ENCODE results near the gene KLHL26. TPM values are rescaled to one million over a fixed set of nuclear protein-coding genes. Genes with fewer than 3 reads are reported as not detected.

The KLHL26 gene
- total and polyA plus RNA-seq, 5 donors from 2014 or later, result 1.8 to 16.7 (median 3.2) TPM

DNA sequence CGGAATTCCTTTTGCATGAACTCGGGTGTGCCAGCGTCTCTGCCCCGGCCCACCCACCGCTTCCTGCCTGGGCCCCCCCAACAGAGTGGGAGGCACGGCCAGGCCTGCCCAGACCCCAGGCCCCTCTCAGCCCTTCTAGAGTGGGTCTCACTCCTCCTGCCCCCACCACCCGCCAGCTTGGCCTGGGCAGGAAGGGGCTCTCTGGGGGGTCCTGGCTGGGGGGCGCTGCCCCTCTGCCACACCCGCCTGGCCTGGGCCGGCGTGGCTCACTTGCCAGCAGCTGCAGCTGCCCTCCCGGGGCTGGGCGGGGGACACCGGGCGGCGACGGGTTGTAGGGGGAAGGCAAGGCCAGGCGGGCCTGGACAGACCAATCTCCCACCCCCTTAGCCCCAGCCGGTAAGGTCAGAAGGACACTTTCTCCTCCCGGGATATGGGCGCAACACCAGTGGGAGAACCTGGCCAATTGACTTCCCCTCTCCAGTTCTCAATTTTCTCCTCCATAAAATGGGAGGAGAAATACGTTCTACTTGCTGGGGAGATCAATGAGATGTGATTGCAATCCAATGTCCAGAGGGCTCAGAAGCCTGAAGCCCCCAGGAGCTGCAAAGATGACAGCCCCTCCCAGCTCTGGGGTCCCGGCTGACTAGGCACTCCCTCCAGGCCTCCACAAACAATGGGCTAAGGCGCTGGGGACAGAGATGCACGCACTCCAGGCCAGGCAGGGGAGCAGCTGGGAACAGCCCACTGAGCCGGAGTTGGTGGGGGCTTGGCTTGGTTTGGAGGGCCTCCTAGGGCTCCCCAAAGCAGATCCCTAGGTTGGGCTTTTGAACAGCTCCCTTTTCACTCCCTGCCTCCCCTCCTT is 32.6 kb upstream of the KLHL26 start:
- H3K36me3 ChIP-seq (ENCODE audit: control insufficient read depth, insufficient read depth, low read length), result no peaks in the 10 kb centered on the region
- no peak overlapping the region for H3K4me3 Mint-ChIP-seq
- H3K4me1 ChIP-seq (ENCODE audit: control insufficient read depth, insufficient read depth, low read length, poor library complexity, severe bottlenecking), result peaks cover 6% of the 10 kb centered on the region
- H3K27me3 Mint-ChIP-seq, result peaks cover 59% of the 10 kb centered on the region
- no peak for ATAC-seq (ENCODE audit: low read depth in 2 of 2)
- peaks cover 4% of the 10 kb centered on the region for H3K36me3 Mint-ChIP-seq
- H3K27ac Mint-ChIP-seq, result no peak overlapping the region
- DNase-seq, result no peak
- H3K27me3 ChIP-seq (ENCODE audit: control insufficient read depth, insufficient read depth, low read length), result peaks cover 19% of the 10 kb centered on the region
- no peak overlapping the region for H3K27ac ChIP-seq (ENCODE audit: insufficient read depth, low read length, poor library complexity, severe bottlenecking)
- no peaks in the 10 kb centered on the region for H3K9me3 ChIP-seq (ENCODE audit: control insufficient read depth in 2 of 2, low read length in 2 of 2)
- H3K4me1 Mint-ChIP-seq, result peaks cover 0 to 17% (median 7%) of the 10 kb centered on the region in 4 donors
- no peak overlapping the region for H3K4me3 ChIP-seq (ENCODE audit: low read depth, low read length)
- peaks cover 0 to 2% (median 0%) of the 10 kb centered on the region in 7 donors for H3K9me3 Mint-ChIP-seq

DNA sequence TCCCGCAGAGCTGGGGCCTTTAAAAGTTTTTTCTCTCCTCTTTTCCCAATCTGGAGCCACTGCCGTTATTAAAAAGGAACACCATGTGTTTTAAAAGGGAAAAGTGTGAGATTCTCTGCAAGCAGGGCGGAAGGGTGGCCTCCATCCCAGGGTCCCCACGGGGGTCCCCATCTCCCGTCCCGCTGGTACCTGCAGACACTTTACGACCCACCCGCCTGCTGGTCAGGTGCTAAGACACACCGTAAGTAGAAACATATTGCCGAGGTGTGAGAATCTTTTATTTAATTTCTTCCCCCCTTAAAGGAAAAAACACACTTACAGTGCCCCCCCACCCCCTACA is 32.0 kb upstream of the KLHL26 start:
- Mint-ChIP-seq H3K4me3 (no peak overlapping the region), H3K4me1 (peaks cover 0 to 17% (median 7%) of the 10 kb centered on the region in 4 donors), H3K36me3 (peaks cover 6% of the 10 kb centered on the region), H3K27me3 (peaks cover 60% of the 10 kb centered on the region), H3K27ac (no peak overlapping the region), H3K9me3 (peaks cover 0 to 2% (median 0%) of the 10 kb centered on the region in 7 donors)
- H3K9me3 ChIP-seq (ENCODE audit: control insufficient read depth in 2 of 2, low read length in 2 of 2), result no peaks in the 10 kb centered on the region
- peaks cover 6% of the 10 kb centered on the region for H3K4me1 ChIP-seq (ENCODE audit: control insufficient read depth, insufficient read depth, low read length, poor library complexity, severe bottlenecking)
- no peak overlapping the region for H3K27ac ChIP-seq (ENCODE audit: insufficient read depth, low read length, poor library complexity, severe bottlenecking)
- H3K4me3 ChIP-seq (ENCODE audit: low read depth, low read length), result no peak overlapping the region
- ATAC-seq (ENCODE audit: low read depth in 2 of 2) (no peak), DNase-seq (no peak)
- no peaks in the 10 kb centered on the region for H3K36me3 ChIP-seq (ENCODE audit: control insufficient read depth, insufficient read depth, low read length)
- H3K27me3 ChIP-seq (ENCODE audit: control insufficient read depth, insufficient read depth, low read length), result peaks cover 24% of the 10 kb centered on the region

DNA sequence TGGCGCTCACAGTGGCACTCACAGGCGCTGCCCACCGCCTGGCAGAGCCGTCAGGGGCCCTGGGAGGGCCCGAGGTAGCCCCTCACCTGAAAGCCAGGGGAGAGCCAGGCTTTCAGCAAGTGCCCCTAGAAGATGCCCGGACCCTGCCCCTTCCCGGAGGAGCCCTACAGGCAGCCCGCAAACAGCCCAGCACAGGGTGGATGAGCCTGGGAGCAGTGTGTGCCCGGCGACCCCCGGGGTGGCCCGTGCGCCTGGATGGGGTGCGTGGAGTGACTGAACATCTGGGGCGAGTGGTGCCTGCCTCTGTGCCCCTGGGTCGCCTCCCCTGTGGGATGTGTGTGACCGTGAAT is 31.7 kb upstream of the KLHL26 start:
- ATAC-seq (ENCODE audit: low read depth in 2 of 2), result no peak
- peaks cover 0 to 17% (median 7%) of the 10 kb centered on the region in 4 donors for H3K4me1 Mint-ChIP-seq
- H3K27ac Mint-ChIP-seq, result no peak overlapping the region
- no peaks in the 10 kb centered on the region for H3K36me3 ChIP-seq (ENCODE audit: control insufficient read depth, insufficient read depth, low read length)
- peaks cover 26% of the 10 kb centered on the region for H3K27me3 ChIP-seq (ENCODE audit: control insufficient read depth, insufficient read depth, low read length)
- peaks cover 60% of the 10 kb centered on the region for H3K27me3 Mint-ChIP-seq
- H3K4me3 Mint-ChIP-seq, result peak overlapping the region in 2 of 4 donors; percentile 52 to 55
- H3K36me3 Mint-ChIP-seq, result peaks cover 6% of the 10 kb centered on the region
- peaks cover 6% of the 10 kb centered on the region for H3K4me1 ChIP-seq (ENCODE audit: control insufficient read depth, insufficient read depth, low read length, poor library complexity, severe bottlenecking)
- no peak overlapping the region for H3K4me3 ChIP-seq (ENCODE audit: low read depth, low read length)
- H3K9me3 ChIP-seq (ENCODE audit: control insufficient read depth in 2 of 2, low read length in 2 of 2), result no peaks in the 10 kb centered on the region
- no peak overlapping the region for H3K27ac ChIP-seq (ENCODE audit: insufficient read depth, low read length, poor library complexity, severe bottlenecking)
- peaks cover 0 to 2% (median 0%) of the 10 kb centered on the region in 7 donors for H3K9me3 Mint-ChIP-seq
- DNase-seq, result no peak

DNA sequence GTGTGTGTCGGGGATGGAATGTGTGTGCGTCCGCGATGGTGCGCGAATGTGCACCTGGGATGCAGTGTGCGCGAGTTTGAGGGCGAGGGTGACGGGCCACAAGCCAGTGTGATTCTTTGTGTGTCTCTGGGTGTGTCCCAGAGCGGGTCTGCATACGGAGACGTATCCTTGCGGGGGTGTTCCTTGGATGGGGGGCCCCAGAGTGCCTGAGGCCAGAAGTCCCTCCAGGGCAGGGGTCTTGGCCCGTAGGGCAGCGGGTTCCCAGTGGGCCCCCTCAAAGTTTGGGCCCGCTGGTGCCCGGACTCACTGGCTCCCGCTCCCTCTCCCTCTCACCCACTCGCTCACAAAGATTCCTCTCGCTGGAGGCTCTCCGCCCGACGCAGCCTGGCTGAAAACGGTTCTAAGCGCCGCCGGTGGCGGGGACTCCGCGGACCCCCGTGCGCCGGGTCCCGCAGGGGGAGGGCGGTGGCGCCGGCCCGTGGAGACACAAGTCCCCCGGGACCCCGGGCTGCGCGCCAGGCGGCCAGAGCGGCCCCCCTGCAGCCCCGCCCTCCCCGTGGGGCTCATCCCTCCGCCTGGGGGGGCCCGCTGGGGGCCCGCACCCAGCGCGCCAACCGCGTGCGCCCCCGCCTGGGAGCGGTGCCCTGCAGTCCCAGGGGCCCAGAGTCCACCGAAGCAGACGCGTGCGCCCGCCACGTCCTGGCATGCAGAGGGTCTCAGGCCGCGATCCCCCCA is 31.1 kb upstream of the KLHL26 start:
- Mint-ChIP-seq H3K36me3 (peaks cover 6% of the 10 kb centered on the region), H3K4me1 (peaks cover 0 to 17% (median 7%) of the 10 kb centered on the region in 4 donors), H3K27ac (peak overlapping the region in 1 of 3 donors; percentile 38), H3K9me3 (peaks cover 0 to 2% (median 0%) of the 10 kb centered on the region in 7 donors), H3K27me3 (peaks cover 57% of the 10 kb centered on the region), H3K4me3 (peak overlapping the region in 2 of 4 donors; percentile 52 to 55)
- H3K4me3 ChIP-seq (ENCODE audit: low read depth, low read length), result no peak overlapping the region
- no peak for ATAC-seq (ENCODE audit: low read depth in 2 of 2)
- no peaks in the 10 kb centered on the region for H3K36me3 ChIP-seq (ENCODE audit: control insufficient read depth, insufficient read depth, low read length)
- no peak for DNase-seq
- no peaks in the 10 kb centered on the region for H3K9me3 ChIP-seq (ENCODE audit: control insufficient read depth in 2 of 2, low read length in 2 of 2)
- H3K27me3 ChIP-seq (ENCODE audit: control insufficient read depth, insufficient read depth, low read length), result peaks cover 28% of the 10 kb centered on the region
- H3K4me1 ChIP-seq (ENCODE audit: control insufficient read depth, insufficient read depth, low read length, poor library complexity, severe bottlenecking), result peaks cover 9% of the 10 kb centered on the region
- H3K27ac ChIP-seq (ENCODE audit: insufficient read depth, low read length, poor library complexity, severe bottlenecking), result no peak overlapping the region

DNA sequence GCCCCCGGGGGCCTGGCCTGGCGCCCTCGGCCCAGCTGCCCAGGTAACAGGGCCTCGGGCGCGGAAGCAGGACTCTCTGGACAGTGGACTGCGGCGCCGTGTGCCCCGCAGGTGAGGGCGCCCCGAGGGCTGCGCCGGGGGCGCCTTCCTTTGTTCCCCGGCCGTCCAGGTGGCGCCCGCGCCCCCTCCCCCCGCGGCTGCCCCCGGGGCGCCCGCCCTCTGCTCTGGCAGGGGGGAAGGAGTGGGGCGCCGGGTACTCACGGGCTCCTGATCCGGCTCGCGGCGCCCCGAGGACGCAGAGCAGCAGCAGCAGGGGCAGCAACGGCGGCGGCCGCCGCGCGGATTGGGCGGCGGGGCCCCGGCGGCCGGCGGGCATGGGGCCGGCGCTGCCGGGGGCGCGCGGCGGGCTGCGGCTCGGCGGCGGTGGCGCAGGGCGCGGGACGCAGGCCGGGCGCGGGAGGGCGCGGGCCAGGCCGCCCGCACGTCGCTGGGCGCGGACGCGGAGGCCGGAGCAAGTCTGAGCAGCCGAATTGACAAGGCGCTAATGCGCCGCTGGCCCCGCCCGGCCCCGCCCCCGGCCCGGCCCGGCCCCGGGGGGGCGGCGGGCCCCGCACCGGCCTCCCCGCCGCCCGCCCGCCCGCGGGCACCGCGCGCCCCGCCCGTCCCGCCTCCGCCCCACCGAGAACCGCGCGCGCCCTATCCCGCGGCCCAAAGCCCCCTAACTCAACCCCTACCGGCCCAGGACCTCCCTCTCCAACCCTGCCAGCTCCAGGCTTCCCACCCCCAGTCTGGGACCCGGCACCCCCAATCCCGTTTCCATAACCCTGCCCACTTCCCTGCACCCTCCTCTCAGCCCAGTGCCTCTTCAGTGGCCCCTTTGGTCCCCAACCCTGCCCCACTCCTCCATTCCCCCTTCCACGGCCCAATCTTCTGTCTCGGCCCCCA is 30.3 kb upstream of the KLHL26 start, which contains the start of gene CRLF1:
CRLF1 (minus strand) TSS at position 519 of the 945 bp plus-strand sequence; CDS start at position 376, 143 bp downstream.
- H3K27me3 Mint-ChIP-seq, result peaks cover 57% of the 10 kb centered on the region
- H3K36me3 Mint-ChIP-seq, result peaks cover 6% of the 10 kb centered on the region
- Histone ChIP-seq H3K36me3 (ENCODE audit: control insufficient read depth, insufficient read depth, low read length) (no peaks in the 10 kb centered on the region), H3K4me3 (ENCODE audit: low read depth, low read length) (no peak within 1 kb of the TSS), H3K9me3 (ENCODE audit: control insufficient read depth in 2 of 2, low read length in 2 of 2) (no peaks in the 10 kb centered on the region), H3K27ac (ENCODE audit: insufficient read depth, low read length, poor library complexity, severe bottlenecking) (no peak within 1 kb of the TSS), H3K4me1 (ENCODE audit: control insufficient read depth, insufficient read depth, low read length, poor library complexity, severe bottlenecking) (peaks cover 16% of the 10 kb centered on the region), H3K27me3 (ENCODE audit: control insufficient read depth, insufficient read depth, low read length) (peaks cover 28% of the 10 kb centered on the region)
- ATAC-seq (ENCODE audit: low read depth in 2 of 2) (no peak), DNase-seq (no peak)
- H3K4me1 Mint-ChIP-seq, result peaks cover 0 to 17% (median 11%) of the 10 kb centered on the region in 4 donors
- peak within 1 kb of the TSS in 1 of 4 donors; percentile 16 for H3K4me3 Mint-ChIP-seq
- no peak within 1 kb of the TSS for H3K27ac Mint-ChIP-seq
- peaks cover 0 to 2% (median 0%) of the 10 kb centered on the region in 7 donors for H3K9me3 Mint-ChIP-seq

DNA sequence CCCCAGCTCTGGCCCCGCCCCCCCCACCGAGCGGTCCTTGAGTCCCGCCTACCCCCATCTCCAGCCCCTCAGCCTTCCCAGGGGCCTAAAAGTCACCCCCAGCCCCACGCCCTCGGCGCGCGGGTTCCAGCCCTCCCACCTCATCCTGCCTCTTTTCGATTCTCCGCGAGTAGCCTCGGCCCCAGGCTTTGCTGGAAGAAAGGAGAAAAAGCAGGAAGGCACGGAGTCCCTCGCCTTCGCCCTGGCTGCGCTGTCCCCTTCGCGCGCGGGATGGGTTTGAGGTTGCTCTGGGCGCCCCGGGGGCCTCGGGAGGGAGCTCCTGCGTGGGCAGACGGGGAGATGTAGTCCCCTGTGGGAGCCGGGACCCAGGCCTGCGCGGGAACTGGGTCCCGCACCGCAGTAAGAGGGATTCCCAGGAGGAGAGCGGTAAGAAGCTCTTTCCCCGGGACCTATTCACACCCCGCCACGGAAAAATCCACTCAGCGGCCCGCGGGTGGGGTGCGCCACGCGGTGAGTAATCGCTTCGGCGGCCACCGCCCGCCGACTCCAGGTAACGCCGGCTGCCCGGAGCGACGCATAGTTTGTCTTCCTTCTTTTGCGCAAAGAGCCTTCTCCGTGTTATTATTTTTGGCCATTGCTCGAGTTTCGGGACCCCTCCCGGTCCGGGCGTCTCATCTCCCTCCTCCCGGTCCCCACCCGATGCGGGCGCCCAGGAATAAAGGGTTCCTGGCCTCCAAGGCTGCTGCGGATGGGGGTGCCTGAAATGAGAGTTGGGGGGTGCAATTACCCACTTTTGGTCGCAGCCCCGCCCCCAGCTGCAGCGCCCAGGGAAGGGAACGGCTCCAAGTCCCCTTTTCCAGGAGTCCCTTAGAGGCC is 29.4 kb upstream of the KLHL26 start:
- no peak overlapping the region for H3K27ac Mint-ChIP-seq
- DNase-seq (no peak), ATAC-seq (ENCODE audit: low read depth in 2 of 2) (no peak)
- H3K36me3 Mint-ChIP-seq, result peaks cover 6% of the 10 kb centered on the region
- peaks cover 0 to 25% (median 12%) of the 10 kb centered on the region in 4 donors for H3K4me1 Mint-ChIP-seq
- H3K9me3 ChIP-seq (ENCODE audit: control insufficient read depth in 2 of 2, low read length in 2 of 2), result no peaks in the 10 kb centered on the region
- H3K27ac ChIP-seq (ENCODE audit: insufficient read depth, low read length, poor library complexity, severe bottlenecking), result no peak overlapping the region
- peaks cover 0 to 2% (median 0%) of the 10 kb centered on the region in 7 donors for H3K9me3 Mint-ChIP-seq
- H3K36me3 ChIP-seq (ENCODE audit: control insufficient read depth, insufficient read depth, low read length), result no peaks in the 10 kb centered on the region
- peaks cover 25% of the 10 kb centered on the region for H3K4me1 ChIP-seq (ENCODE audit: control insufficient read depth, insufficient read depth, low read length, poor library complexity, severe bottlenecking)
- peak overlapping the region in 1 of 4 donors; percentile 16 for H3K4me3 Mint-ChIP-seq
- peaks cover 28% of the 10 kb centered on the region for H3K27me3 ChIP-seq (ENCODE audit: control insufficient read depth, insufficient read depth, low read length)
- peaks cover 63% of the 10 kb centered on the region for H3K27me3 Mint-ChIP-seq
- no peak overlapping the region for H3K4me3 ChIP-seq (ENCODE audit: low read depth, low read length)

Data from CD4-positive, CD25-positive, alpha-beta regulatory T cell (primary cell).